KBM-7 (cell line): Measurements from ENCODE around the gene GOLGA8F.
A peak's percentile ranks its signal among the peaks of the same experiment; 100 is the strongest.
"Not testable (repeated sequence)": the region's sequence is repeated elsewhere in the genome, so short reads cannot be mapped to it uniquely, and the experiment has no call there.

Experiments used
- DNase-seq: peaks from one replicate; pipeline ENCODE4 v3.0.0-alpha.2; 2015
- in situ Hi-C: fragments of 300-500 bp; cut with MboI; formaldehyde crosslinking; loops from 2 replicates; pipeline ENCODE4 v1.14.3; 2020; ENCODE audit warnings: low sequenced_read_pairs, low pct_unique_long_range_greater_than_20kb, mixed read lengths

GOLGA8F gene

GRCh38 chr15:28378364-28378763 is at the start of gene GOLGA8F:
GOLGA8F (plus strand) TSS chr15:28378664; CDS start chr15:28378762, 98 bp downstream.
- DNase-seq, in situ Hi-C loops: not testable (repeated sequence)

- in situ Hi-C loops, DNase-seq: not testable (repeated sequence)
Observed at GRCh38 chr15:28357984-28358383, 20.5 kb upstream of the GOLGA8F start, which contains the start of gene GOLGA6L24. GOLGA6L24 (minus strand) TSS chr15:28358084; CDS start chr15:28358023, 61 bp downstream.

- DNase-seq, in situ Hi-C loops: not testable (repeated sequence)
Observed at GRCh38 chr15:28365502-28365901, 13.0 kb upstream of the GOLGA8F start.

GRCh38 chr15:28380053-28380452 is 1.6 kb downstream of the GOLGA8F start:
- DNase-seq, in situ Hi-C loops: not testable (repeated sequence)

- DNase-seq, in situ Hi-C loops: not testable (repeated sequence)
Observed at GRCh38 chr15:28396022-28396421, 17.6 kb downstream of the GOLGA8F start.

GRCh38 chr15:28402774-28403435 is 24.4 kb downstream of the GOLGA8F start:
- in situ Hi-C loops, DNase-seq: not testable (repeated sequence)

- peak; percentile 0 for DNase-seq
Observed at GRCh38 chr15:28420470-28420869, 42.0 kb downstream of the GOLGA8F start.

GRCh38 chr15:28435594-28435993 is 57.1 kb downstream of the GOLGA8F start:
- DNase-seq, in situ Hi-C loops: not testable (repeated sequence)

More at GRCh38 chr15:28420470-28420869, 42.0 kb downstream of the GOLGA8F start:
- in situ Hi-C loops: not testable (repeated sequence)
